NCI-H146 (cell line): ENCODE measurements around the gene RNMT.
A peak's percentile ranks its signal among the peaks of the same experiment; 100 is the strongest.
"Not testable (repeated sequence)": the region's sequence is repeated elsewhere in the genome, so short reads cannot be mapped to it uniquely, and the experiment has no call there.

Experiments used
- DNase-seq: peaks from one replicate; lab custom pipeline; 2025; lab: John Stamatoyannopoulos, UW

Gene RNMT

GRCh38 chr18:13726232-13726971, at the start of gene RNMT, which contains the start of gene FAM210A:
RNMT (plus strand) TSS chr18:13726673; CDS start chr18:13731518, 4,845 bp downstream.
FAM210A (minus strand) TSS chr18:13726558; CDS start chr18:13682077, 44,481 bp downstream.
- DNase-seq, result peak; percentile 99

- DNase-seq, result not testable (repeated sequence)
Observed at GRCh38 chr18:13677350-13677749, 49.1 kb upstream of the RNMT start.

GRCh38 chr18:13680612-13681011, 45.9 kb upstream of the RNMT start:
- DNase-seq, result no peak

GRCh38 chr18:13681701-13682100, 44.8 kb upstream of the RNMT start:
- DNase-seq, result no peak

GRCh38 chr18:13684546-13684945, 41.9 kb upstream of the RNMT start:
- no peak for DNase-seq

- no peak for DNase-seq
Observed at GRCh38 chr18:13688191-13689136, 38.0 kb upstream of the RNMT start.

- not testable (repeated sequence) for DNase-seq
Observed at GRCh38 chr18:13690060-13690459, 36.4 kb upstream of the RNMT start.

GRCh38 chr18:13695337-13695736, 31.1 kb upstream of the RNMT start:
- not testable (repeated sequence) for DNase-seq

GRCh38 chr18:13696961-13697360, 29.5 kb upstream of the RNMT start:
- no peak for DNase-seq

- DNase-seq, result no peak
Observed at GRCh38 chr18:13700153-13700552, 26.3 kb upstream of the RNMT start.

- no peak for DNase-seq
Observed at GRCh38 chr18:13703899-13704298, 22.6 kb upstream of the RNMT start.

GRCh38 chr18:13710414-13710831, 16.1 kb upstream of the RNMT start:
- DNase-seq, result no peak

- DNase-seq, result no peak
Observed at GRCh38 chr18:13712400-13713131, 13.9 kb upstream of the RNMT start.

- no peak for DNase-seq
Observed at GRCh38 chr18:13713455-13714055, 12.9 kb upstream of the RNMT start.

- DNase-seq, result no peak
Observed at GRCh38 chr18:13715330-13715729, 11.1 kb upstream of the RNMT start.

- DNase-seq, result no peak
Observed at GRCh38 chr18:13716916-13717315, 9.6 kb upstream of the RNMT start.

- no peak for DNase-seq
Observed at GRCh38 chr18:13720123-13720522, 6.3 kb upstream of the RNMT start.

- no peak for DNase-seq
Observed at GRCh38 chr18:13720847-13721246, 5.6 kb upstream of the RNMT start.

- no peak for DNase-seq
Observed at GRCh38 chr18:13725566-13726231, 774 bp upstream of the RNMT start.

- DNase-seq, result peak; percentile 87
Observed at GRCh38 chr18:13726972-13727331, 479 bp downstream of the RNMT start.

- DNase-seq, result no peak
Observed at GRCh38 chr18:13730481-13730880, 4.0 kb downstream of the RNMT start.
